C4-2B (cell line): ENCODE measurements around the gene CTU2.

ENCODE experiments used
- H3K27ac ChIP-seq: fragments of 450-650 bp; 2 replicates; pipeline ENCODE4 v1.5.1; 2017
- ZFX ChIP-seq: fragments of 450-650 bp; IDR thresholded peaks from 2 replicates; pipeline ENCODE4 v1.6.1; 2017
- TF ChIP-seq, protein P1 (sequence below): fragments of 450-650 bp; conservative IDR thresholded peaks from 2 replicates; pipeline ENCODE4 v1.5.1; 2017; ENCODE audit warnings: mild to moderate bottlenecking

Gene CTU2

DNA sequence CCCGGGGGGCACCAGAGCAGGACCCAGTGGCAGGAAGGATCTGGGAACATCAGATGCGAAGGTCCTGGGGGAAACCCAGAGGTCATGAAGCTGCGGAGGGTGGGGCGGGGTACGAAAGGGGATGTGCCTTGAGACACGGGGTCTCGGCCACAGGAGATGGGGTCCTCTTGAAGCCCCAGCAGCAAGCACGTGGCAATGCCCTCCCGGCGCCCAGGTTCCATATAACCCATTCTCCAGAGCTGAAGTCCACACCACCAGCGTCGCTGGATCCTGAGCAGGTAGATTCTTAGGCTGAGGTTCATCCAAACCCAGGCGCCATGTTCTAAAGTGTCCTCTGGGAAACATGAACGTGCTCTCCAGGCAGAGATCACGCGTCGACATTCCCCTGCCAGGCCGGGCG is 57.8 kb downstream of the CTU2 start:
- TF ChIP-seq ZFX: no peak
- TF ChIP-seq, protein P1, sequence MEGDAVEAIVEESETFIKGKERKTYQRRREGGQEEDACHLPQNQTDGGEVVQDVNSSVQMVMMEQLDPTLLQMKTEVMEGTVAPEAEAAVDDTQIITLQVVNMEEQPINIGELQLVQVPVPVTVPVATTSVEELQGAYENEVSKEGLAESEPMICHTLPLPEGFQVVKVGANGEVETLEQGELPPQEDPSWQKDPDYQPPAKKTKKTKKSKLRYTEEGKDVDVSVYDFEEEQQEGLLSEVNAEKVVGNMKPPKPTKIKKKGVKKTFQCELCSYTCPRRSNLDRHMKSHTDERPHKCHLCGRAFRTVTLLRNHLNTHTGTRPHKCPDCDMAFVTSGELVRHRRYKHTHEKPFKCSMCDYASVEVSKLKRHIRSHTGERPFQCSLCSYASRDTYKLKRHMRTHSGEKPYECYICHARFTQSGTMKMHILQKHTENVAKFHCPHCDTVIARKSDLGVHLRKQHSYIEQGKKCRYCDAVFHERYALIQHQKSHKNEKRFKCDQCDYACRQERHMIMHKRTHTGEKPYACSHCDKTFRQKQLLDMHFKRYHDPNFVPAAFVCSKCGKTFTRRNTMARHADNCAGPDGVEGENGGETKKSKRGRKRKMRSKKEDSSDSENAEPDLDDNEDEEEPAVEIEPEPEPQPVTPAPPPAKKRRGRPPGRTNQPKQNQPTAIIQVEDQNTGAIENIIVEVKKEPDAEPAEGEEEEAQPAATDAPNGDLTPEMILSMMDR: no peak
- H3K27ac ChIP-seq: peak overlapping the region; percentile 98

DNA sequence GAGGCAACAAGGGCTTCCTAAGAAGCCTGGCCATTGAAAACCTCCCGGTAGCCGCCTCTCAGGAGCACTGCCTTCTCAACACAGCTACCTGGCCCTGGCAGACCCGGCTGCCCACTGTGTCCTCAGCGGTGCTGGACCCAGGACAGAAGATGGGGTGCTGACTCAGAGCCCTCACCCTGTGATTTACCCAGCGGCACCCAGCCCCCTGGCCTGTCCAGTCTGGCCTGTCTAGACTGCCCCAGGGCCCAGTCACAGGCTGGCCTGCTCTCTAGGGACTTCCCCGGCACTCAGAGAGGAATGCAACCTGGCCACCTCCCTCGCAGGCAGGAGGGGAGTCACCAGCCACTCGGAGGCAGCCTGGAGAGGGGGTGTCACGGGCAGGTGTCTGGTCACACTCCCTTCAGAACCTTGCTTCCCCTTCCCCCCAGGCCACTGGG is 58.6 kb downstream of the CTU2 start:
- TF ChIP-seq, protein P1: no peak
- no peak for TF ChIP-seq ZFX
- peak overlapping the region; percentile 98 for H3K27ac ChIP-seq
